Measurements from ENCODE around the gene ABCF2.

Gene ABCF2

DNA sequence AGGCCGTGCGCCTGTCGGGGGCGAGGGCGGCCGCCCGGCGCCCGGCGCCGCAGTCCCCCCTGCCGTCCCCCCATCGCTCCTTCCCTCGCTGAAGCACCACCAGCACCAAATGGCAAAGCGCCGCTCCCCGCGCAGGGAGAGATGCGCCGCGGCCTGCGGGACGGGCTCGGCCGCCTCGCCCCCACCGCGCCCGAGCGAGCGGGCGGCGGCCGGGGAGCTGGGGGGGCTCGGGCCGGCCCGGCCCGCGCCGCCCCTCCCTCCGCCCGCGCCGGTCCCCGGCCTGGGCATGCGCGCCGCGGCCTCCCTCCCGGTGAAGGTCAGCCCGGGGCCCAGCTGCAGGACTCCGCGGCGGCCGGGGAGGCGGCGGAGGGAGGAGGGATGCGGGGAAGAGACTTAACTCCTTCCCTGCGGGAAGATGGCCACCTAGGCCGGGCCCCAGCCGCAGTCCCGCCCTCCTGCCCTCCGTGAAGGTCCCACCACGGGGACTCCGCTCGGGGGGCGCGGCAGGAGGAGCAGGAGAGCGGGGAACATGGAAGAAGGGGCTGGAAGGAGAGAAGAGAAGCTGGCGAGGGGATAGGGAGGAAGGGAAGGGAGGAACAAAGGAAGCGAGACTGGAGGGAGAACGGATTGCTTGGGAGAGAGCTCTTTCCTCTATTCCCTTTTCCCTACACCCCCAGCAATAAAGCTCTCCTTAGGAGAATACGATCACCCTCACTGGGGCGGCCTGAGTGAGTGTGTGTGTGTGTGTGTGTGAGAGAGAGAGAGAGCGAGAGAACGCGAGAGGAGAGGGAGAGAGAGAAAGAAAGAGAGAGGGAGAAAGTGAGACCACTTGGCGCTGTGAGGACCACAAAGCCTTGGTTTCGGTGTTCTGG is 24.9 kb upstream of the ABCF2 start:
- DNase-seq, result no peak

DNA sequence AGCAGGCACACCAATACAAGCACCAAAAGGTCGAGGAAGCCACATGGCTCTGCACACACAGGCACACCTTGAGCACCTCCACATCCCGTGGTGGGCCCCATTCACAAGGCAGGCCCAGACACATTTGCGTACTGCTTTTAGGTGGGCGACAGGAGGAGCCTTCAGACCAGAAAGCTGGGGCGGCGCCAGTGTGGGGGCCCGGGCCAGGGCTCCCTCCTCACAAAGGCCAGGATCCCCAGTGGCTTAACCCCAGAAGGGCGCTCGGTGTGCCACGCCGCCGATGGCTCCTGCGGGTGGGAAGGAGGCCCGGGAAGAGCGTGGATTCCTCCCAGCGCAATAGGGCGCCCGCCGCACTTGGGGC is 24.3 kb upstream of the ABCF2 start:
- no peak for DNase-seq

GRCh38 chr7:151250181-151251132 is 23.5 kb upstream of the ABCF2 start:
- no peak for DNase-seq

DNA sequence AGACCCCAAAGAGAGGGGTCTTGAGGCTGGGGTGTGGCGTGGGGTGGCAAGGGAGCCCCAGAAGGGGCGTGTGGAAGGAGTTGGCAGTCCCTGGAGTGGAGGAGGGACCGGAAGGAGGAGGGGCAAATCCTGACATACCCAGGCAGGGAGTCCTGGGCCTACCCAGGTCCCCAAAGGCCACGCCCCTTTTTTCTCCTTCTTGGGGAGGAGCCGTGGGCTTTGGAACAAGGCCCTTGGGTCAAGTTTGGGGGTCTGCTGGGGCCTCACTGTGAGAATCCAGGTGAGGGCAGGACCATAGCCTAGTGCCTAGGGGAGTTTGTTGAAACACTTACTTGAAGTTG is 22.7 kb upstream of the ABCF2 start:
- no peak for DNase-seq

DNA sequence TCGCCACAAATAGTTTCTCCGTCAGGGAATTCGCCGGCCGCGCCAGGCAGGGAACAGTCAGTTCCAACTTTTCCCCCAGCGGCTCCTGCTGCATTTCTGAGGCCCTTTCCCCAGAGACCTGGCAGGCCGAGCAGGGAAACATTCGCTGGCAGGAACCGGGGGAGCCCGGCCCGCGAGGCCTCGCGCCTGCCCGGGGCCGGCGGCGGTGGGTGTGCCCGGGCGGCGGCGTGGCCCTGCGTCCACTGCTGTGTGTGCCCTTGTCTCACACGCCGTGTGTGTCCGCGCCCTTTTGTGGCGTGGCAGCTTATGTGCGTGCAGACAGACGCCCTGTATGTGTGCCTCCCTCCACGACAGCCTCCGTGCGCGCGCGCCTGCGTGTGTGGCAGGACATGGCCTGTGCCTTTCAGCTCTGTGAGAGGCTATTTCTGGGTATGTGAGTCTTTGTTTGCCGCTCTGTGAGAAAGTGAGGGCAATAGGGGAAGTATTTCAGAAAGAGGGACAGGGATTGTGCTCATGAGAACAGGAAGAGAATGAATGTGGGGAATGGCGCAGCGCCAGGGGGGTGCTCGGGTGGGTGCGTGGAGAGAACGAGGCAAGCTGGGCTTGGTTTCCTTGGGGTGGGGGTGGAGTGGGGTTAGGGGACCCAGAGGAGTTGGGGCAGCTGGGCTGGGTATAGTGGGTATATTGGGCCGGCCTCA is 22.2 kb upstream of the ABCF2 start:
- DNase-seq, result no peak

DNA sequence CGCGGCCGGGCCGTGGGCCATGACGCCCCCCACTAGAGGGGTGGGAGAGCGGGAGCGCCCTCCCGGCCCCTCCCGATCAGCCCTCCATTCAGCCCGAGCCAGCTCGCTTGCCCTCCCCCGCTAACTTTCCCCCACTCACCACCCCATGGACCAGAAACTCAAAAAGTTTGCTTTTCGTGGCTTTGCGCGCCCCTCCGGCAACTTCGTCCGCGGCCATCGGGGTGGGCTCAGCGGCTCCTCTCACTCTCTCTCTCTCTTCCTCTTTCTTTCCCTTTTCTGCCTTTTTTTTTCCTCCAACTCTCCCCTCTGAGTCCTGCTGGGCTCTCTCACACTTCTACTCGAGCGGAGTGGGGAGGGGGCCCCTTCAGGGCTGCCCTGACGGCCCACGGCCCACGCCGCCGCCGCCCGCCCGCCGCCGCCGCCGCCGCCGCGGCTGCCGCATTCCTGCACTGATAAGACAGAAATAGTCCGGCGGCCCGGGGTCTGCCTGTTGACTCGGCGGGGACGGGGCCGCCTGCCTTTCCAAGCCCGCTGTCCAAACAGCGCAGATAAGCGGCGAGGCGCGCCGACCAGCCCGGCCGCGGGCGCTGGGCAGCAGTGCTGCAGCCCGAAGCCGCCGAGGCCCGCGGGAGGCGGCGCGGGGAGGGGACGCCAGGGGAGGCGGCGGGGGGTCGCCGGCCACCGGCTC is 21.5 kb upstream of the ABCF2 start, which contains the start of gene SMARCD3:
Gene SMARCD3 (minus strand): TSS at position 349 of the 688 bp plus-strand sequence. CDS start 132 bp downstream, at position 217.
- peak; percentile 23 for DNase-seq

DNA sequence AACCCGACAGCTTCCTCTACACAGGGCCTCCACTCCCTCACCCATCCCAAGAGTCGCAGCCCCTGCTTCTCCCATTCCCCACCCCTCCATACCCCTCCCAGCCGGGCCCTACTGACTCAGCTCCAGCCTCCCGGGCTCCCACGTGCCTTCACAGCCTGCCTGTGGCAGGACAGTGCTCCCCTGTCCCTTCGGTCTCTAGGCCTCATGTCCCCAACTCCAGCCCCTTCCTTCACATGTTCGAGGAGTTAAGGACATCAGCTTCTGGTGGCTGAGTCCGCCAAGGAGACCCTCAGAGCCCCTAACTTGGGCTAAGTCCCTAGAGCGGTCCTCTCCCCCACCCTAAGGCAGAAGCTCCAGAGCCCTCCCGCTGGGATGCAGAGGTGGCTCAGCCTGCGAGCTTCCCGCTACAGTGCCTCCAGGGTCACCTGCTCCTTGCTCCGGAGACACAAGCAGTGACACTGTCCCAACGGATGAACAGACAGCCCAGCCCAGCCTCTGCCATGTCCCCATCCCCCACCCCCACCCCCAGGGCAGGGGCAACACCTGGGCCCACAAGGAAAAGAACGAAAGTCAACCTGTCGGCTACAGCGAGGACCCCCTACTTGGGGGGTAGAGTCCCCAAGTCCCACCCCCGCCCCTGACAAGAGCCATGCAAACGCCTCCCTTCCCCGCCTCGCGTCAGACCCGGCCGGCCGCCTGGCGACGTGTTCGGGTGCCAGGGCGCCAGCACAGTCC is 20.8 kb upstream of the ABCF2 start:
- no peak for DNase-seq

- no peak for DNase-seq
Observed at GRCh38 chr7:151246851-151247580, 20.0 kb upstream of the ABCF2 start.

DNA sequence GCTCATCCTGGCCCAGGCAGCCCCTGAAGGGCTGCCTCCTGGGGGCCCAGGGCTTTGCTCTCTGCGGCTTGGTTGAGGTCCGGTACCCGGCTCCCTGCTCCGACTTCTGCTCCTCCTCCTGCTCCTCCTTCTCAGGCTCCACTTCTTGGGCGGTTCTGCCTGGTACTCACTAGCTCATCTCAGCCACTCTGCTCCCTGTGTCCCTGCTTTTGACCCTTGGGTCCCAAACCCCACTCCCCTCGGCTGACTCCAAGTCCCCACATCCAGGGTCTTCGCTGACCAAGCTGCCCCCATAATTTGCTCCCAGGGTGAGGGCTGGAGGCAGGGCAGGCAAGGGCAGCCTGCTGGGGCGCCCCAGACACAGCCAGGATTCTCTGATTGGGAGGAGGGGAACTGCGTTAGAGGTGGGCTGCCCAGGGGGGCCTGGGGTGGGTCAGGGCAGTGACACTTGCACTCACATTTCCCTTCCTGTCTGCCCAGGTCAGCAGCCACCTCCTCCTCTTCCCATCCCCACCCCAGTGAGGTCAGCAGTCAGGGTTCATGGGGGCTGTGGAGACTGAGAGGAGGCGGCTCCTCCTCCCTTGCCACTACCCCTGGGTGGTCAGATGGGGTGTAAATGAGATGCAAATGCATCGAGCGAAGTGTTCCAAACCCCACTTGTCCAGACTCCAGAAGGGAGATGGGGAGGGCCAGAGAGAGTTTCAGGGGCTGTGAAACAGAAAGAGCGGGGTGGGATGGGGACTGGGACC is 19.3 kb upstream of the ABCF2 start:
- no peak for DNase-seq

- DNase-seq, result no peak
Observed at GRCh38 chr7:151245360-151246101, 18.5 kb upstream of the ABCF2 start.

- no peak for DNase-seq
Observed at GRCh38 chr7:151244841-151245346, 17.9 kb upstream of the ABCF2 start.

- no peak for DNase-seq
Observed at GRCh38 chr7:151244196-151244840, 17.3 kb upstream of the ABCF2 start.

- DNase-seq, result no peak
Observed at GRCh38 chr7:151243408-151244195, 16.6 kb upstream of the ABCF2 start.

GRCh38 chr7:151243045-151243349 is 16.0 kb upstream of the ABCF2 start:
- no peak for DNase-seq

- DNase-seq, result no peak
Observed at GRCh38 chr7:151242159-151243044, 15.4 kb upstream of the ABCF2 start.

GRCh38 chr7:151241755-151242096 is 14.7 kb upstream of the ABCF2 start:
- DNase-seq, result no peak
